Retinal pigment epithelial cell (primary cell): Measurements from ENCODE around the gene L3MBTL4.

Experiments used
- DNase-seq: peaks from one replicate; pipeline ENCODE4 v3.0.0-alpha.2; 2010; ENCODE audit warnings: low read depth
- H3K4me3 ChIP-seq: 2 replicates; pipeline ENCODE4 v1.5.1; 2011; ENCODE audit warnings: mild to moderate bottlenecking, low read length, control low read depth, moderate library complexity
- CTCF ChIP-seq: conservative IDR thresholded peaks from 2 replicates; pipeline ENCODE4 v1.5.1; 2011; ENCODE audit warnings: low read depth, low read length, control low read depth, inconsistent platforms

L3MBTL4 gene

DNA sequence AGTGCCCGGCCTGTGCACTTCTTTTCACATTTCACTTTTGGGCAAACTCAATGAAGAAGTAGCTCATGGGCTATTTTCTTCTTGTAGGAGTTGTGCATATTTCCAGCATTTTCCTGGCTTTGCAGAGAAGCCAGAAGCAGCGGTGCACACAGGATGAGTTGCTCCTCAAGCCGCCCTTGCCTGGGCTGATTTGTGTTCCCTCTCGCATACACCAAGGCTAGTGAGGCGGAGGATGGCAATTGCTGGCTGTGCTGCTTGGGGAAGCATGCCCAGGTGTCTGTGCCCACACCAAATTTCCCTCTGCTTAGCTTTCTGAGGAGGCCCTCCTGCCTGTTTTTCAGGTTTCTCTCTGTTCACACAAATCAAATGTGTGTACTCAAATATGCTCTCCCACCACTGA, 434.0 kb downstream of the L3MBTL4 start:
- no peak overlapping the region for H3K4me3 ChIP-seq
- DNase-seq: no peak
- TF ChIP-seq CTCF: no peak

- no peak for DNase-seq
- H3K4me3 ChIP-seq: no peak overlapping the region
- TF ChIP-seq CTCF: no peak
Measured at GRCh38 chr18:5979971-5980457, 434.7 kb downstream of the L3MBTL4 start.

GRCh38 chr18:5979176-5979888, 435.4 kb downstream of the L3MBTL4 start:
- DNase-seq: no peak
- no peak for TF ChIP-seq CTCF
- H3K4me3 ChIP-seq: no peak overlapping the region

DNA sequence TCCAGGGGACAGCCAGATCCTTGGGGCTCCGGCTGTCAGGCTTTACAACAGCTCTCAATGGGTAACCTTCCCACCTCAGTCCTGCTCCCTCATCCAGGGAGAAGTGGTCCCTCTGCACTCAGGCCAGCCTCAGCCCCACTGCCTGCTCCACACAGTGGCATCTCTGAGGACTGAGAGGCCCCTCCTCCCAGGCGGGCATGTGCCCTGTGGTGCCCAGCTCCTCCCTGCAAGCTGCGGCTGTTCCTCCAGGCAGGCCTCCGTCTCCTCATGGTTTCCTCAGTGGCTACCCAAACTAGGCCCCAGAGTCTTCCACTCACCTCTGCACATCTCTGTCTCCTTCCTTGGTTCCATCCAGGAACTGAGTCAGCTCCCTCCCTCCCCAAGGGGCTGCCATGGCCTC, 437.7 kb downstream of the L3MBTL4 start:
- no peak for TF ChIP-seq CTCF
- no peak overlapping the region for H3K4me3 ChIP-seq
- DNase-seq: no peak

DNA sequence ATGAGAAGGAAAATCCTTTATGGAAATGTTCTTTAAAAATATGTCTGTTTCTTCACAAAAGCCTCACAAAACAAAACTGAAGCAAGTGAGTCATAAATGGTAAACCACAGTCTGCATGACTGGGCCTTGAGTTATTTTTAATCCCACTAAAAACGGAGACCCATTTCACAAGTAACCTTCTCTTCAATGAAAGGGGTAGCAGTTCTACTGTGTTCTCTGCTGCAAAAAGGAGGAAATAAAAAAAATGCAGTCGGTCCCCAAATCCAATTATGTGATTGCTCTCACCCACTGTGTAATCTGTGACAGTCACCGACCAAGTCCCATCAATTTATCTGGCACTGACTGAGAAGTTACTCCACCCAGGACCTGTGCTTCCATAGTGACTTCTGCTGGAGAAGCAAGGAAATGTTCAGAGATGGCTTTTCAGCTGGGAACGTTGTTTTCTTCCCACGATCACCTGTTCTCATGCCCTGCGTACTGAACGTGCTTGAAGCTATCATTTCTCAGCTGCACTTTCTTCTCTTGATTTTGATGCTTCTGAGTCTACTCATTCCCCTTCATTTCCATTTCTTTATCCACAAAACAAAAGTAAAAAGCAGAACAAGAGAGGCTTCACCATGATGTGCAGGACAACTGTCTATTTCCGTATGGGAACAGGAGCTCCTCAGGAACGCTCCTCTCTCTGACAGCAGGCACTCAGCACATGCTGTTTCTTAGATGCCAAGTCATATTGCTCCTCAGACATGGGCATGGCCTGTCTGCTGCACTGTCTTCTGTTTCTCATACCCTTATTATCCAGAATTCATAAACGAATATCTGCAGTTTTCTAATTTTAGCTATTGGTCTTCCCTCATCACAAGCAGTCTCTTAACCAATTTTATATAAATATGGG, 439.4 kb downstream of the L3MBTL4 start:
- TF ChIP-seq CTCF: peak; percentile 37
- H3K4me3 ChIP-seq: no peak overlapping the region
- peak; percentile 46 for DNase-seq

DNA sequence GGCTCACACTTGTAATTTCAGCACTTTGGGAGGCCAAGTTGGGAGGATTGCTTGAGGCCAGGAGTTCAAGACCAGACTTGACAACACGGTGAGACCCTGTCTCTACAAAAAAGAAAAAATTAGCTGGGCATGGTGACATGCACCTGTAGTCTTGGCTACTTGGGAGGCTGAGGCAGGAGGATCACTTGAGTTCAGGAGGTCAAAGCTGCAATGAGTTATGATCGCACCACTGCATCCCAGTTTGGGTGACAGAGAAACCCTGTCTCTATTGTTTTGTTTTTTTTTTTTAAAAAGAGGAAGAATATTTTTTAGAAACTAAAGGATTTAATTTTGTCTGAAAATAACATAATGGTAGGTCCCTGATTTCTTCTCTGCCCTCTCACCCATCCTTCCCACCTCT, 440.0 kb downstream of the L3MBTL4 start:
- H3K4me3 ChIP-seq: no peak overlapping the region
- DNase-seq: no peak
- TF ChIP-seq CTCF: no peak
